ENCODE data around the gene LIN7C. TPM values are rescaled to one million over a fixed set of nuclear protein-coding genes. Genes with fewer than 3 reads are reported as not detected.

LIN7C gene
- total and polyA plus RNA-seq, 12 donors, result 3.4 to 22.3 (median 16.4) TPM

GRCh38 chr11:27459191-27459590 lies 47.4 kb downstream of the LIN7C start:
- intact Hi-C loops (cut with DNase I), result no loop called here
- no peak overlapping the region for H3K4me3 ChIP-seq
- no peak for ATAC-seq
- DNase-seq, result no peak
- H3K4me1 ChIP-seq, result peaks cover 0 to 16% (median 8%) of the 10 kb centered on the region in 9 donors
- no peak overlapping the region for H3K27ac ChIP-seq
- TF ChIP-seq CTCF (IDR thresholded peaks at IDR 0.05), result no peak
- H3K9me3 ChIP-seq, result no peaks in the 10 kb centered on the region
- H3K36me3 ChIP-seq, result no peaks in the 10 kb centered on the region
- 72 to 80% methylated on average over 6 of the region's 6 CpGs for WGBS, 2 donors
- H3K27me3 ChIP-seq, result no peaks in the 10 kb centered on the region

- intact Hi-C loops (cut with DNase I), result no loop called here
- WGBS, 2 donors, result 97 to 98% methylated on average over 2 of the region's 2 CpGs
Measured at GRCh38 chr11:27458182-27458581, 48.4 kb downstream of the LIN7C start.

GRCh38 chr11:27456795-27457329 lies 49.7 kb downstream of the LIN7C start:
- ATAC-seq (no peak), DNase-seq (no peak)
- Histone ChIP-seq H3K36me3 (no peaks in the 10 kb centered on the region), H3K27ac (no peak overlapping the region), H3K4me3 (no peak overlapping the region), H3K4me1 (peaks cover 0 to 11% (median 4%) of the 10 kb centered on the region in 9 donors), H3K27me3 (no peaks in the 10 kb centered on the region), H3K9me3 (no peaks in the 10 kb centered on the region)
- intact Hi-C loops (cut with DNase I), result no loop called here
- TF ChIP-seq CTCF (IDR thresholded peaks at IDR 0.05), result no peak

More at GRCh38 chr11:27458182-27458581, 48.4 kb downstream of the LIN7C start:
- Histone ChIP-seq H3K4me3 (no peak overlapping the region), H3K9me3 (no peaks in the 10 kb centered on the region), H3K36me3 (no peaks in the 10 kb centered on the region), H3K4me1 (peaks cover 0 to 9% (median 0%) of the 10 kb centered on the region in 9 donors), H3K27ac (no peak overlapping the region), H3K27me3 (no peaks in the 10 kb centered on the region)
- ATAC-seq (no peak), DNase-seq (no peak)
- TF ChIP-seq CTCF (IDR thresholded peaks at IDR 0.05), result no peak

GRCh38 chr11:27456140-27456794 lies 50.3 kb downstream of the LIN7C start:
- no peaks in the 10 kb centered on the region for H3K27me3 ChIP-seq
- no peaks in the 10 kb centered on the region for H3K36me3 ChIP-seq
- no peak for TF ChIP-seq CTCF (IDR thresholded peaks at IDR 0.05)
- intact Hi-C loops (cut with DNase I), result no loop called here
- no peak overlapping the region for H3K4me3 ChIP-seq
- H3K9me3 ChIP-seq, result no peaks in the 10 kb centered on the region
- ATAC-seq (no peak), DNase-seq (no peak)
- H3K27ac ChIP-seq, result no peak overlapping the region
- peaks cover 0 to 15% (median 6%) of the 10 kb centered on the region in 9 donors for H3K4me1 ChIP-seq
- 56 to 58% methylated on average over 2 of the region's 2 CpGs for WGBS, 2 donors

All from heart right ventricle (tissue), 16 donors.